Measurements from ENCODE around the gene ADH4. TPM values are rescaled to one million over a fixed set of nuclear protein-coding genes. Genes with fewer than 3 reads are reported as not detected.
"Not testable (repeated sequence)": the region's sequence is repeated elsewhere in the genome, so short reads cannot be mapped to it uniquely, and the experiment has no call there.

ADH4 gene
- not detected for total RNA-seq

GRCh38 chr4:99144070-99144469 is at the start of gene ADH4:
Gene ADH4 (minus strand): TSS chr4:99144297. CDS start chr4:99144222, 75 bp downstream.
- H3K4me1 Mint-ChIP-seq (ENCODE audit: low read depth in 2 of 2) = no peaks in the 10 kb centered on the region
- H3K4me3 Mint-ChIP-seq = no peak within 1 kb of the TSS
- no peaks in the 10 kb centered on the region for H3K27me3 Mint-ChIP-seq
- ATAC-seq = no peak
- no peak within 1 kb of the TSS for H3K27ac Mint-ChIP-seq
- no peak for DNase-seq (ENCODE audit: low spot score)
- H3K9me3 Mint-ChIP-seq = no peaks in the 10 kb centered on the region
- no peaks in the 10 kb centered on the region for H3K36me3 Mint-ChIP-seq

GRCh38 chr4:99190336-99190735 is 46.2 kb upstream of the ADH4 start:
- Mint-ChIP-seq H3K36me3 (peaks cover 2% of the 10 kb centered on the region), H3K27me3 (peaks cover 0 to 2% of the 10 kb centered on the region in 2 donors), H3K9me3 (peaks cover 11% of the 10 kb centered on the region), H3K27ac (no peak overlapping the region), H3K4me1 (ENCODE audit: low read depth in 2 of 2) (no peaks in the 10 kb centered on the region), H3K4me3 (no peak overlapping the region)
- no peak for DNase-seq (ENCODE audit: low spot score)
- ATAC-seq = no peak

GRCh38 chr4:99189900-99190299 is 45.8 kb upstream of the ADH4 start:
- DNase-seq (ENCODE audit: low spot score); H3K4me1 Mint-ChIP-seq (ENCODE audit: low read depth in 2 of 2); H3K27me3 Mint-ChIP-seq; H3K36me3 Mint-ChIP-seq; H3K4me3 Mint-ChIP-seq; ATAC-seq; H3K27ac Mint-ChIP-seq: not testable (repeated sequence)
- peaks cover 14% of the 10 kb centered on the region for H3K9me3 Mint-ChIP-seq

- Mint-ChIP-seq H3K27ac (no peak overlapping the region), H3K36me3 (peaks cover 11% of the 10 kb centered on the region), H3K4me3 (no peak overlapping the region), H3K27me3 (peaks cover 0 to 7% of the 10 kb centered on the region in 2 donors), H3K9me3 (peaks cover 11% of the 10 kb centered on the region), H3K4me1 (ENCODE audit: low read depth in 2 of 2) (no peaks in the 10 kb centered on the region)
- no peak for DNase-seq (ENCODE audit: low spot score)
- no peak for ATAC-seq
Observed at GRCh38 chr4:99186029-99186428, 41.9 kb upstream of the ADH4 start.

- no peak overlapping the region for H3K4me3 Mint-ChIP-seq
- peaks cover 0 to 7% of the 10 kb centered on the region in 2 donors for H3K27me3 Mint-ChIP-seq
- H3K9me3 Mint-ChIP-seq = peaks cover 8% of the 10 kb centered on the region
- H3K36me3 Mint-ChIP-seq = peaks cover 11% of the 10 kb centered on the region
- no peaks in the 10 kb centered on the region for H3K4me1 Mint-ChIP-seq (ENCODE audit: low read depth in 2 of 2)
- H3K27ac Mint-ChIP-seq = no peak overlapping the region
- ATAC-seq (no peak), DNase-seq (ENCODE audit: low spot score) (no peak)
Observed at GRCh38 chr4:99185581-99185980, 41.5 kb upstream of the ADH4 start.

- no peak overlapping the region for H3K4me3 Mint-ChIP-seq
- H3K9me3 Mint-ChIP-seq = peaks cover 9% of the 10 kb centered on the region
- no peak for DNase-seq (ENCODE audit: low spot score)
- no peak for ATAC-seq
- no peak overlapping the region for H3K27ac Mint-ChIP-seq
- peaks cover 0 to 7% of the 10 kb centered on the region in 2 donors for H3K27me3 Mint-ChIP-seq
- H3K36me3 Mint-ChIP-seq = peaks cover 12% of the 10 kb centered on the region
- H3K4me1 Mint-ChIP-seq (ENCODE audit: low read depth in 2 of 2) = no peaks in the 10 kb centered on the region
Observed at GRCh38 chr4:99180382-99181070, 36.4 kb upstream of the ADH4 start.

- H3K27me3 Mint-ChIP-seq = no peaks in the 10 kb centered on the region
- H3K9me3 Mint-ChIP-seq = peaks cover 10% of the 10 kb centered on the region
- DNase-seq (ENCODE audit: low spot score) (no peak), ATAC-seq (no peak)
- peaks cover 10% of the 10 kb centered on the region for H3K36me3 Mint-ChIP-seq
- no peak overlapping the region for H3K27ac Mint-ChIP-seq
- no peaks in the 10 kb centered on the region for H3K4me1 Mint-ChIP-seq (ENCODE audit: low read depth in 2 of 2)
- H3K4me3 Mint-ChIP-seq = no peak overlapping the region
Observed at GRCh38 chr4:99179626-99180025, 35.5 kb upstream of the ADH4 start.

- ATAC-seq (no peak), DNase-seq (ENCODE audit: low spot score) (no peak)
- no peak overlapping the region for H3K4me3 Mint-ChIP-seq
- no peaks in the 10 kb centered on the region for H3K4me1 Mint-ChIP-seq (ENCODE audit: low read depth in 2 of 2)
- H3K9me3 Mint-ChIP-seq = peaks cover 9% of the 10 kb centered on the region
- H3K36me3 Mint-ChIP-seq = peaks cover 10% of the 10 kb centered on the region
- H3K27me3 Mint-ChIP-seq = no peaks in the 10 kb centered on the region
- H3K27ac Mint-ChIP-seq = no peak overlapping the region
Observed at GRCh38 chr4:99179178-99179577, 35.1 kb upstream of the ADH4 start.

GRCh38 chr4:99166544-99166943 is 22.4 kb upstream of the ADH4 start:
- no peak overlapping the region for H3K27ac Mint-ChIP-seq
- no peaks in the 10 kb centered on the region for H3K4me1 Mint-ChIP-seq (ENCODE audit: low read depth in 2 of 2)
- H3K9me3 Mint-ChIP-seq = peaks cover 3% of the 10 kb centered on the region
- H3K4me3 Mint-ChIP-seq = no peak overlapping the region
- ATAC-seq = no peak
- peaks cover 0 to 6% of the 10 kb centered on the region in 2 donors for H3K27me3 Mint-ChIP-seq
- no peaks in the 10 kb centered on the region for H3K36me3 Mint-ChIP-seq
- DNase-seq (ENCODE audit: low spot score) = no peak

GRCh38 chr4:99165978-99166377 is 21.9 kb upstream of the ADH4 start:
- ATAC-seq = no peak
- Mint-ChIP-seq H3K36me3 (no peaks in the 10 kb centered on the region), H3K9me3 (peaks cover 3% of the 10 kb centered on the region), H3K4me3 (no peak overlapping the region), H3K27me3 (peaks cover 0 to 6% of the 10 kb centered on the region in 2 donors), H3K27ac (no peak overlapping the region), H3K4me1 (ENCODE audit: low read depth in 2 of 2) (no peaks in the 10 kb centered on the region)
- no peak for DNase-seq (ENCODE audit: low spot score)

GRCh38 chr4:99161373-99162099 is 17.4 kb upstream of the ADH4 start:
- no peak for ATAC-seq
- Mint-ChIP-seq H3K27me3 (no peaks in the 10 kb centered on the region), H3K36me3 (no peaks in the 10 kb centered on the region), H3K9me3 (no peaks in the 10 kb centered on the region), H3K27ac (no peak overlapping the region), H3K4me3 (no peak overlapping the region), H3K4me1 (ENCODE audit: low read depth in 2 of 2) (no peaks in the 10 kb centered on the region)
- DNase-seq (ENCODE audit: low spot score) = no peak

GRCh38 chr4:99159699-99160098 is 15.6 kb upstream of the ADH4 start:
- Mint-ChIP-seq H3K27ac (no peak overlapping the region), H3K36me3 (no peaks in the 10 kb centered on the region), H3K4me3 (no peak overlapping the region), H3K9me3 (no peaks in the 10 kb centered on the region), H3K4me1 (ENCODE audit: low read depth in 2 of 2) (no peaks in the 10 kb centered on the region), H3K27me3 (peaks cover 0 to 10% of the 10 kb centered on the region in 2 donors)
- no peak for ATAC-seq
- no peak for DNase-seq (ENCODE audit: low spot score)

GRCh38 chr4:99157478-99157935 is 13.4 kb upstream of the ADH4 start:
- Mint-ChIP-seq H3K9me3 (no peaks in the 10 kb centered on the region), H3K4me1 (ENCODE audit: low read depth in 2 of 2) (no peaks in the 10 kb centered on the region), H3K27me3 (peaks cover 0 to 10% of the 10 kb centered on the region in 2 donors), H3K4me3 (no peak overlapping the region), H3K27ac (no peak overlapping the region), H3K36me3 (no peaks in the 10 kb centered on the region)
- DNase-seq (ENCODE audit: low spot score) (no peak), ATAC-seq (no peak)

GRCh38 chr4:99156992-99157391 is 12.9 kb upstream of the ADH4 start:
- H3K36me3 Mint-ChIP-seq = no peaks in the 10 kb centered on the region

More at GRCh38 chr4:99156992-99157391, 12.9 kb upstream of the ADH4 start:
- Mint-ChIP-seq H3K4me3 (no peak overlapping the region), H3K27ac (no peak overlapping the region), H3K9me3 (no peaks in the 10 kb centered on the region), H3K27me3 (peaks cover 0 to 10% of the 10 kb centered on the region in 2 donors), H3K4me1 (ENCODE audit: low read depth in 2 of 2) (no peaks in the 10 kb centered on the region)
- DNase-seq (ENCODE audit: low spot score) (no peak), ATAC-seq (no peak)
